ENCODE measurements around the gene ASIC2.

- TF ChIP-seq CTCF (conservative IDR thresholded peaks at IDR 0.05; ENCODE audit: low read depth in 2 of 2) (no peak), REST (IDR thresholded peaks at IDR 0.05; ENCODE audit: unreplicated experiment) (no peak), POLR2AphosphoS5 (IDR thresholded peaks at IDR 0.05; ENCODE audit: low read depth) (no peak), EZH2 (IDR thresholded peaks at IDR 0.05; ENCODE audit: low read depth, unreplicated experiment) (no peak), EZH2phosphoT487 (IDR thresholded peaks at IDR 0.05; ENCODE audit: unreplicated experiment) (no peak), ETS1 (IDR thresholded peaks at IDR 0.05) (no peak), CREB1 (CRISPR knock-in tag; IDR thresholded peaks at IDR 0.05; ENCODE audit: low read depth) (no peak), ZNF114 (CRISPR knock-in tag; IDR thresholded peaks at IDR 0.05) (no peak)
Observed at GRCh38 chr17:32971171-32971570, 321.9 kb downstream of the ASIC2 start.
